Measurements from ENCODE around the gene MARCKSL1.

Gene MARCKSL1

DNA sequence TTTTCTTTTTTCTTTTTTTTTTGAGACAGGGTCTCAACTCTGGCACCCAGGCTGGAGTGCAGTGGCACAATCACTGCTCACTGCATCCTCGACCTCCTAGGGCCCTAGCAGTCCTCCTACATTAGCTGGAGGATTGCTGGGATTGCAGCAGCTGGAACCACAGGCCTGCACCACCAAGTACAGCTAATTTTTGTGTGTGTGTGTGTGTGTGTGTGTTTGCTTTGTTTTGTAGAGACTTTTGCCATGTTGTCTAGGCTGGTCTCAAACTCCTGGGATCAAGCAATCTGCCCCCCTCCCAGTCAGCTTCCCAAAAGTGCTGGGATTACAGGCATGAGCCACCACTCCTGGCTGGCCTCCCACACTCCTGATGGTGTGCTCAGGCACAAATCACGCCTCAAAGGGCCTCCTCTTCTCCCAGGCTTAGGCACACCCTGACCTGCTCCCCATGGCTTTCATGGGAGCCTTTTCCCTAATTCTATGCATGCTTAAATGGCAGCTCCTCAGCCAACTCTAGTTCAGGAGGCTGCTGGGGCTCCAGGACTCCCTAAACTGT lies 16.9 kb upstream of the MARCKSL1 start:
- no peak for DNase-seq (ENCODE audit: low spot score)

GRCh38 chr1:32352239-32352745 lies 16.3 kb upstream of the MARCKSL1 start:
- no peak for DNase-seq (ENCODE audit: low spot score)

- peak; percentile 94 for DNase-seq (ENCODE audit: low spot score)
These were observed 15.6 kb upstream of the MARCKSL1 start for GRCh38 chr1:32351399-32352238.

DNA sequence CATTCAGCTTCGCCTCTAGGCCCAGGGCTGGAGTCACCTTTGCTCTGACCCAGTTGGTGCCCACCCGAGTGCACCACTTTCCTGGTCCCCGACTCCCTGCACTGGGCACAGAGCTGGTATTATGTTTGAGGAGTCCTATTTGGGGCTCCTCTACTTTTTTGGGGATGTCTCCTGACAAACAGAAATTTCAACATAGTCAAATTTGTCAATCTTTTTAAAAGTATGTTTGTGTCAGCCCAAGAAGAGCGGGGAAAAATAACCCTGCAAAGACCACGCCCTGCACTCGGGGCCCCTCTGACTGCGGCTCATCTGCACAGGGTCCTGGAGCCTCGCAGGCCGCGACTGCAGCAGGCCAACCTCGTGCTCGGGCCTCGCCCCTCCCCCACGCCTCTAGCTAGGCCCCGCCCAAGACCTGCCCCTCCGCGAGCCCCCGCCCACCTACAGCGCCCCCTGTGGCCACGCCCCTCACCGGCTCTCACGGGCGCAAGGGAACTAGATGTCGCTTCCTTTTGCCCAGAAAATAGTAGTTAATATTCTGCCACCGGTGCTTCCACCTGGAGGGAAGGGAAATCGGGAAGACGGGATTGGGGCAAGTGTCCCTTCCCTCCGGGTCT lies 14.9 kb upstream of the MARCKSL1 start:
- peak; percentile 76 for DNase-seq (ENCODE audit: low spot score)

GRCh38 chr1:32349211-32349708 lies 13.2 kb upstream of the MARCKSL1 start:
- no peak for DNase-seq (ENCODE audit: low spot score)

GRCh38 chr1:32346532-32347157 lies 10.6 kb upstream of the MARCKSL1 start:
- DNase-seq (ENCODE audit: low spot score): no peak

DNA sequence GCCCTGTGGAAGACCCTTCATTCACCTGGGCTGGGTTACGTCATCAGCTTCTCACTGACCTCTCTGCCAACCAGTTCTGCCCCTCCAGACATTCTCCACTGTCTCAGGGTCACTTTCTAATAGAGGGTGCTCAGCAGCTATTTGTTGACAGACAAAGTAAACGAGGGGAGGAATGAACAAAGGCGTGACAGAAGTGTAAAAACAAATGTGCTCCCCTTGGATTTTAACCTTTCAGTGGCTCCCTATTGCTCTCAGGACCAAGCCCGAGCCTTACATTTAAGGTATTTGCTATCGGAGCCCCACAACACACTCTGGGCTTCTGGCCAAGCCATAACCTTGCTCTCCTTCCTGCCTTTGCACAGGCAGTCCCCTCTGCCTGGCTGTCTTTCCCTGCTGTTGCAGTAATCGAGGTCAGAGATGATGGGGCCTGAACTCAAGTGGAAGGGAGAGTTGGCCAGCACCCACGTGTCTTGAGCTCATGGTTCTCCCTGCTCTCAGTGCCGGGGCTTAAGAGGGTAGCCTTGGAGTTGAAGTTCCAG lies 9.3 kb upstream of the MARCKSL1 start:
- no peak for DNase-seq (ENCODE audit: low spot score)

GRCh38 chr1:32342704-32343103 lies 6.7 kb upstream of the MARCKSL1 start:
- DNase-seq (ENCODE audit: low spot score): no peak

- DNase-seq (ENCODE audit: low spot score): no peak
These were observed 5.9 kb upstream of the MARCKSL1 start for GRCh38 chr1:32341971-32342370.

DNA sequence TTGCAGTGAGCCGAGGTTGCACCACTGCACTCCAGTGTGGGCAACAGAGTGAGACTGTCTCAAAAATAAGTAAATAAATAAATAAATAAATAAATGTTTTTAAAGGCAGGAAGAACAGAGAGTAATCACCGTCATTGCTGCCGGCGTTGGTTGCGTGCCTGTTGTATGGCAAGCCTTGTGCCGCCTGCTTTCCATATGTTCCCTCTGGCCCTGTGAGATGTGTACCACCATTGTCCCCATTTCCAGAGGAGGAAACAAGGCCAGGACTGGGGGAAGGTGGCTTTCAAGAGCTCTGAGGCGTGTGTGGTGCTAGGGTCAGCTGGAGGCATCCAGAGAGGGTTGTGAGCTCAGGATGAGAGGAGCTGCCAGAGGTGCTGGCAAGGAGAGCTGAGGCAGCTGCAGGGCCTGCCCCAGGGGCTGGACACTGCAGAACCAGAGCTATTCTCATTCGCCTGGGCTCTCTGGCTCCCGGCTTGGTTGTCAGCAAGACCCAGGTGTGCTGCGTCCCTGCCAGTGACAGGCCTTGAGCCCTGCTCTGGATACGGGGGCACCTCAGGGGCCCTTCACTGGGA lies 5.2 kb upstream of the MARCKSL1 start:
- no peak for DNase-seq (ENCODE audit: low spot score)

DNA sequence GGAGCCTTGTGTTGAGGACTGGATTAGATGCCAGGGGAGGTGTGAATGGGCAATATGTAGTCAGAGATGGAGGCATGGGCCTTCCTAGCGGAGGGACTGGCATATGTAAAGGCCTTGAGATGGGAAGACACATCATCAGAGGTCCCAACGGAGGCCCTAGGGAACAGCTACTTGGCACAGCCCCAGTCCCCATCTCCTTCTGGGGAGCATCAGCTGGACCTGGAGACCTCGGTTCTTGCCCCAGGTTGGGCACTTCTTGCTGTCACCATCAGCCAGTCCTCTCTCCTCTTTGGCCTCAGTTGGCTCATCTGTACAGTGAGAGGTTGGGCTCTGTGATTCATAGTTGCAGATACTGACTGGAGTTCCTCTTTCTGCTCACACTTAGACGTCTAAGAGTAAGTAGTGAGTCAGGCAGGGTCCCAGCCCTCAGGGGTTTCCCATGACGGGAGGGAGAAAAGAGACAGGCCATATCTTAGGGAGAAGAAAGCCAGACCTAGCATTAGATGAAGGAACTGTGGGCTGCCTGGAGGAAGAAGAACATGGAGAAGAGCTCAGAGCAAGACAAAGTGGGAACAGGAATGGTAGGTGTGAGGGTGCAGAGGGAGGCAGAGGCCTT lies 3.4 kb upstream of the MARCKSL1 start:
- DNase-seq (ENCODE audit: low spot score): no peak

- no peak for DNase-seq (ENCODE audit: low spot score)
These were observed 2.7 kb upstream of the MARCKSL1 start for GRCh38 chr1:32338637-32339145.

GRCh38 chr1:32337855-32338636 lies 2.0 kb upstream of the MARCKSL1 start:
- DNase-seq (ENCODE audit: low spot score): peak; percentile 96

- DNase-seq (ENCODE audit: low spot score): no peak
These were observed 1.1 kb upstream of the MARCKSL1 start for GRCh38 chr1:32336963-32337675.

- no peak for DNase-seq (ENCODE audit: low spot score)
These were observed 529 bp upstream of the MARCKSL1 start for GRCh38 chr1:32336591-32336932.

DNA sequence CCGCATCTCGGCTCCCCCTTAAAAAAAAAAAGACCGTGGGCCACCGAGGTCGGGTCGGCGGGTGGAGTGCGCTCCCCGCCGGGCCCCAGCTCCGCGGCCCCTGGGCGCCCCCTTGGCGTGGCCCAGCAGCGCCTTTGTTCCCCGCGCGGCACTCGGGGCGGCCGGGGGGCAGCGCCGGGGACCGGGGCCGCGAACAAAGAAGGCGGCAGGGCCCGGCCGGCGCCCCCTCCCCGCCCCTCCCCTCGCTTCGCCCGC lies 571 bp downstream of the MARCKSL1 start:
- DNase-seq (ENCODE audit: low spot score): no peak

GRCh38 chr1:32334864-32335534 lies 1.0 kb downstream of the MARCKSL1 start:
- peak; percentile 39 for DNase-seq (ENCODE audit: low spot score)

GRCh38 chr1:32334274-32334861 lies 1.7 kb downstream of the MARCKSL1 start:
- DNase-seq (ENCODE audit: low spot score): no peak

All from Ammon's horn (tissue), 1 donor.